NT2/D1 (cell line): ENCODE measurements around the gene DRC3.

Experiments used
- DNase-seq: peaks from one replicate; pipeline ENCODE4 v3.0.0-alpha.2; 2011; ENCODE audit warnings: low read depth, low spot score
- H3K27me3 ChIP-seq: 2 replicates; pipeline ENCODE4 v1.6.0; 2011; ENCODE audit warnings: mild to moderate bottlenecking; ENCODE audit not compliant: insufficient read length, insufficient read depth
- H3K36me3 ChIP-seq: 2 replicates; pipeline ENCODE4 v1.6.1; 2011; ENCODE audit warnings: mild to moderate bottlenecking, low read length, mixed read lengths; ENCODE audit not compliant: insufficient read depth, insufficient read length
- H3K4me1 ChIP-seq: 2 replicates; pipeline ENCODE4 v1.5.1; 2011; ENCODE audit not compliant: insufficient read depth, insufficient read length
- H3K4me3 ChIP-seq: 2 replicates; pipeline ENCODE4 v1.5.1; 2011; ENCODE audit warnings: low read depth; ENCODE audit not compliant: insufficient read length
- H3K9ac ChIP-seq: 2 replicates; pipeline ENCODE4 v1.6.0; 2011; ENCODE audit warnings: low read depth; ENCODE audit not compliant: insufficient read length
- H3K9me3 ChIP-seq: 2 replicates; pipeline ENCODE4 v1.5.1; 2011; ENCODE audit warnings: mild to moderate bottlenecking, low read length; ENCODE audit not compliant: insufficient read depth
- SUZ12 ChIP-seq: IDR thresholded peaks from 2 replicates; pipeline ENCODE4 v1.6.1; 2011; ENCODE audit not compliant: insufficient read length, insufficient read depth; ENCODE audit errors: extremely low read depth
- YY1 ChIP-seq: IDR thresholded peaks from 2 replicates; pipeline ENCODE4 v1.6.1; 2011; ENCODE audit not compliant: insufficient read length, insufficient read depth
- ZNF274 ChIP-seq: IDR thresholded peaks from 2 replicates; pipeline ENCODE4 v1.6.1; 2011; ENCODE audit warnings: mild to moderate bottlenecking, low read depth, low read length

Gene DRC3

DNA sequence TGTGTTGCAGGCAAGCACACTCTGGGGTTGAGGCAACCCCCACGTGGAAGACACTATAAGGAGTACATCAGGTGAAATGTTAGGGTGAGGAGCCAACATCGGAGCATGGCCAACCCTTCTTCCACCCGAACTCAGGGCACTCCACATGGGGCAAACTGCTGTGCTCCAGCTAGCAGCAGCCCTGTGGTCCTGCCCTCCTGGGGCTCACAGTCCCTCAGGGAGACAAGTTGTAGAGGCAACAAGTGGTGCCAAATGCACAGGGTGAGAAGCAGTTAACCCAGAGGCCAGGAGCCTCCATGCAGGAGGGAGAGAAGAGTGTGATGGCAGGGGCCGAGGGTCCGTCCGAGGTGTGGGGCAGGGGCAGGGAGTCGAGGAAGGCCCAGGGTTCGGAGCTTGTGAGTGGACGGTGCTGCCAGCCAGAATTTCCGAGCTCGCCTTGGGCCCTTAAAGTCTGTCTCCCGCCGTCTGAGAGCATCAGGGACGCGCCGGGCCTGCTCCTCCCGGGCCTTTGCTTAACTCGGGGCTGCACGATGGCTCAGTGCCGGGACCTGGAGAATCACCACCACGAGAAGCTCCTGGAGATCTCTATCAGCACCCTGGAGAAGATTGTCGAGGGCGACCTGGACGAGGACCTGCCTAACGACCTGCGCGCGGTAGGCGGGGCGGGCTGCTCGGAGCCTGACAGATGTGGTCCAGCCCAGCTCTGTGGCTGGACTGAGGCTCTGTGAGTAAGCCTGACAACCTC, 34.0 kb downstream of the DRC3 start:
- Histone ChIP-seq H3K4me1 (peaks cover 4% of the 10 kb centered on the region), H3K27me3 (no peaks in the 10 kb centered on the region), H3K9ac (no peak overlapping the region), H3K36me3 (peaks cover 24% of the 10 kb centered on the region), H3K4me3 (no peak overlapping the region), H3K9me3 (no peaks in the 10 kb centered on the region)
- TF ChIP-seq SUZ12: no peak
- no peak for DNase-seq

DNA sequence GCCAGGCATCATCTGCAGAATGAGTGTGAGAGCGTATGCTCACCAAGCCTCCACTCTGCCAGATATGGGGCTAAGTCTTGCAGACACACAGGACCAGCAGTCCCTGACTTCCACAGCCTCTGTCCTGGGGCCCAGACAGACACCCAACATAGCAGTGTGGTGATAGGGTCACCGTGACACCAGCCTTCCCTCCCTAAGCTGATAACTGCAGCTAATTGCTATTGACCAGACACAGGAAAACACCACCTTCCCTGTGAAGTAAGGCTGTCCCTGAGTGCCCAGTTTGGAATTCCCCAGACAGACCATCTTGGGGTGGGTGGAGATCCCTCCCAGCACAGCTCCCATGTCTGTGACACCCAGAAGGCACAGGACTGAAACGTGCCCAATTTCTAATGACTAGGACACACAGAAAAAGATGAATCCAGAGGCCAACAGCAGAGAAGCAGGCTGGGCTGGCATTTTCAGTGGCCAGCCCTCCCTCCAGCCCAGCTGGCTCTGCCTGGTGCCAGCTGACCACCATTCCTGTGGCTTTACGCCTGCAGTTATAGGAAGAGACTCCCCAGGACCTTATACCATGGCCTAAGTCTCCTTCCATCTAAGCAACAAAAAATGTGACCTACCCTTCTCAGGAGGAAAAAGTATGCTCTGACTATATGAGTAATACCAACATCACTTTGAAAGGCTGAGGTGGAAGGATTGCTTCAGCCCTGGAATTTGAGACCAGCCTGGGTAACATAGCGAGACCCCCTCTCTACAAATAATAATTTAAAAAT, 36.0 kb downstream of the DRC3 start:
- H3K9ac ChIP-seq: no peak overlapping the region
- TF ChIP-seq YY1 (no peak), ZNF274 (no peak), SUZ12 (no peak)
- H3K9me3 ChIP-seq: no peaks in the 10 kb centered on the region
- no peak for DNase-seq
- H3K4me1 ChIP-seq: peaks cover 4% of the 10 kb centered on the region
- H3K4me3 ChIP-seq: no peak overlapping the region
- no peaks in the 10 kb centered on the region for H3K27me3 ChIP-seq
- peaks cover 25% of the 10 kb centered on the region for H3K36me3 ChIP-seq

DNA sequence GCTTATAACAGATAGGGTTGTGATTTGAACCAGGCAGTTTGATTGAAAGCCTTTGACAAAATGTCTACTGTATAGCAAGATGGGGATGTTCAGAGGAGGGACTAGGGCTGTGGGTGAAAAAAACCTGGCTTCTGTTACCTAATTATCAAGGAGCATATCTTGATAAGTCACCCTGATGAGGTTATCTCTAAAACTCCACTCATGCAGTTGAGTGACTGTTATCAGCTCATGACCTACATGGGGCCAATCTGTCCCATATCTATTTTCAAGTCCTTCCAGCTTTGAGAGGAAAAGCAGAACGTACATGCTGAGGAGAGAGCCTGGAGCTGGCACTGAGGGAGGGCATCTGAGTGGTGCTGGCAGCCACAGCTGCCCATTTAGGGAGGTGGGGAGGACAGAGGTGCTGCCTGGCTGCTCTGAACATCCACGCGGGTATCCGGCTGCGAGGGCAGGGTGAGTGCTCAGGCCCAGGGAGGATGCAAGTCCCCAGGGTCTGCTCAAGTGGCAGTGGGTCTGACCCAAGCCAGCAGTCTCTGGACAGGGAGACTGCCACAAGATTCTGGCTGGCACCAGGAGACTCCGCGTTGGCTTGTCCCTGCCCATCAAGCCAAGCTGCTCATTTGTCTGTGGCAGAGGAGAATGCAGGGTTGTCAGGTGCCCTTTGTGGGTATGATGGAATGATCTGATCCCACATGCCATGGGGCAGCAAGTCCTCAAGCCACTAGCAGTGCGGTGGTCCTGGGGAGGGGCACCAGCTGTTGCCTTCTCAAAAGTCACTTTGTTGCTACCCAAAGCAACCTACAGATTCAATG, 37.2 kb downstream of the DRC3 start:
- no peak for TF ChIP-seq SUZ12
- no peak for TF ChIP-seq YY1
- no peak for TF ChIP-seq ZNF274
- H3K36me3 ChIP-seq: peaks cover 26% of the 10 kb centered on the region

DNA sequence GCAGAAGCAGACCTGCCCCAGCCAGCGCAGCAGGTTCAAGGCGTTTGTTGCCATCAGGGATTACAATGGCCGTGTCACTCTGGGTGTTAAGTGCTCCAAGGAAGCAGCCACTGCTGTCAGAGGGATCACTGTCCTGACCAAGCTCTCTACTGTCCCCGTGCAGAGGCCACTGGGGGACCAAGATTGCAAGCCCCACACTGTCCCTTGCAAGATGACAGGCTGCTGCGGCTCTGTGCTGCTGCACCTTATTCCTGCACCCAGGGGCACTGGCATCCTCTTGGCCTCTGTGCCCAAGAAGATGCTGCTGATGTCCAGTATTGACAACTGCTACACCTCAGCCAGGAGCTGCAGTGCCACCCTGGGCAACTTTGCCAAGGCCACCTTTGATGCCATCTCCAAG, 38.6 kb downstream of the DRC3 start:
- Histone ChIP-seq H3K9me3 (no peaks in the 10 kb centered on the region), H3K36me3 (peaks cover 36% of the 10 kb centered on the region), H3K4me3 (no peak overlapping the region), H3K9ac (no peak overlapping the region), H3K27me3 (no peaks in the 10 kb centered on the region), H3K4me1 (peaks cover 3% of the 10 kb centered on the region)
- TF ChIP-seq YY1 (no peak), SUZ12 (no peak), ZNF274 (no peak)
- DNase-seq: no peak

More for the DNA sequence above, 37.2 kb downstream of the DRC3 start:
- H3K27me3 ChIP-seq: no peaks in the 10 kb centered on the region
- no peak overlapping the region for H3K9ac ChIP-seq
- H3K9me3 ChIP-seq: no peaks in the 10 kb centered on the region
- H3K4me1 ChIP-seq: peaks cover 4% of the 10 kb centered on the region
- H3K4me3 ChIP-seq: no peak overlapping the region
- no peak for DNase-seq

DNA sequence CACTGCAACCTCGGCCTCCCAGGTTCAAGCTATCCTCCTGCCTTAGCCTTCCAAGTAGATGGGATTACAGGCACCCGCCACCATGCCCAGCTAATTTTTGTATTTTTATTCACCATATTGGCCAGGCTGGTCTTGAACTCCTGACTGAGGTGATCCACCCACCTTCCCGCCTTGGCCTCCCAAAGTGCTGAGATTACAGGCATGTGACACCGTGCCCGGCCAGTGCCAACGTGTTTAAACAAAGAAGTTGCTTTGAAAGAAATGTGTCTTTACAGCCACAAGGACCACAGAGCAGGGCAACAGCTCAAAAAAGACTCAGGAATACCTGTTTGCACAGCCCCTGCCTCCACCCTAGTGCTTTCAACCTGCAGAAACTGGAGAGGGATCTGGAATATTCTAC, 41.3 kb downstream of the DRC3 start:
- Histone ChIP-seq H3K4me1 (no peaks in the 10 kb centered on the region), H3K4me3 (no peak overlapping the region), H3K36me3 (peaks cover 35% of the 10 kb centered on the region), H3K9ac (no peak overlapping the region), H3K9me3 (no peaks in the 10 kb centered on the region), H3K27me3 (no peaks in the 10 kb centered on the region)
- TF ChIP-seq ZNF274 (no peak), YY1 (no peak)
- DNase-seq: no peak

DNA sequence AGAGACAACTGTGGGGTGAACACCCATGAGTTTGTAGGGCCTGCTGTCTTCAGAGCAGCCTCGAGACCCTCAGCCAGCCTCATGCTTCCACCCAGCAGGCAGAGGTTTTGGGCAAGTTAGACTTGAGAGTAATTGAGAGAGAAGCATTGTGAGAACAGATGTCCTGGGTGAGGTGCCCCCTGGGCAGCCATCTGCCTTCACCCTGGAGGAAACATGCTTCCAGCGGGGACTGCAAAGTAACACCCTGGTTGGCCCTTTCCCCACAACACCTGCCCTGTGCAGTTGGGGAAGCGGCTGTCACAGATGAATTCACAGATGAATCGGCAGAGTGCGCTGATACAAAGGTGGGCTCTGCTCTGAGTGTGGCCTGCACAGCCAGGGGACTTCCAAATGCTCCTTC, 42.9 kb downstream of the DRC3 start:
- H3K9ac ChIP-seq: no peak overlapping the region
- H3K27me3 ChIP-seq: no peaks in the 10 kb centered on the region
- H3K36me3 ChIP-seq: peaks cover 36% of the 10 kb centered on the region
- no peak overlapping the region for H3K4me3 ChIP-seq
- TF ChIP-seq YY1 (no peak), ZNF274 (no peak), SUZ12 (no peak)
- peaks cover 3% of the 10 kb centered on the region for H3K4me1 ChIP-seq
- H3K9me3 ChIP-seq: no peaks in the 10 kb centered on the region
- DNase-seq: no peak

DNA sequence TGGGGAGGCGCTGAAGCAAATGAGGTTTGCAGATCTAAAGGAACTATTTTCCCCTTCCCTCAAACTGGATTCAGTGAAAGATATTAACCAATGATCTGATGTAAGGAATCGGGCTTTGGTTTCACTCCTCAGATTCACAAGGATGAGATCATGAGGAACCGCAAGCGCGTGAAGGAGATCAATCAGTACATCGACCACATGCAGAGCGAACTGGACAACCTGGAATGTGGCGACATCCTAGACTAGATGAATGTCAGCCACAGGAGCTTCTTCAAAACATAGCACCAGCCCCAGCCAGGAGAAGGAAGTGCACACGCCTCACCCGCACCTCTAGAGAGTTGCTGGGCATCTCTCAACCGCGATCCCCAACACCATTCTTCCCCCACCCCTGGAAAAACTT, 43.8 kb downstream of the DRC3 start:
- no peak for DNase-seq
- Histone ChIP-seq H3K36me3 (peaks cover 41% of the 10 kb centered on the region), H3K4me1 (peaks cover 3% of the 10 kb centered on the region), H3K4me3 (no peak overlapping the region), H3K9ac (no peak overlapping the region), H3K9me3 (no peaks in the 10 kb centered on the region), H3K27me3 (no peaks in the 10 kb centered on the region)
- TF ChIP-seq YY1 (no peak), SUZ12 (no peak)
